HG02973 (cell line): Measurements from ENCODE around the gene GDF10.

Experiments
- ATAC-seq: cut with Tn5 transposase; IDR thresholded peaks from one replicate; pipeline ENCODE4 v1.9.1; 2021; ENCODE audit warnings: moderate library complexity; ENCODE audit not compliant: unreplicated experiment

Gene GDF10

DNA sequence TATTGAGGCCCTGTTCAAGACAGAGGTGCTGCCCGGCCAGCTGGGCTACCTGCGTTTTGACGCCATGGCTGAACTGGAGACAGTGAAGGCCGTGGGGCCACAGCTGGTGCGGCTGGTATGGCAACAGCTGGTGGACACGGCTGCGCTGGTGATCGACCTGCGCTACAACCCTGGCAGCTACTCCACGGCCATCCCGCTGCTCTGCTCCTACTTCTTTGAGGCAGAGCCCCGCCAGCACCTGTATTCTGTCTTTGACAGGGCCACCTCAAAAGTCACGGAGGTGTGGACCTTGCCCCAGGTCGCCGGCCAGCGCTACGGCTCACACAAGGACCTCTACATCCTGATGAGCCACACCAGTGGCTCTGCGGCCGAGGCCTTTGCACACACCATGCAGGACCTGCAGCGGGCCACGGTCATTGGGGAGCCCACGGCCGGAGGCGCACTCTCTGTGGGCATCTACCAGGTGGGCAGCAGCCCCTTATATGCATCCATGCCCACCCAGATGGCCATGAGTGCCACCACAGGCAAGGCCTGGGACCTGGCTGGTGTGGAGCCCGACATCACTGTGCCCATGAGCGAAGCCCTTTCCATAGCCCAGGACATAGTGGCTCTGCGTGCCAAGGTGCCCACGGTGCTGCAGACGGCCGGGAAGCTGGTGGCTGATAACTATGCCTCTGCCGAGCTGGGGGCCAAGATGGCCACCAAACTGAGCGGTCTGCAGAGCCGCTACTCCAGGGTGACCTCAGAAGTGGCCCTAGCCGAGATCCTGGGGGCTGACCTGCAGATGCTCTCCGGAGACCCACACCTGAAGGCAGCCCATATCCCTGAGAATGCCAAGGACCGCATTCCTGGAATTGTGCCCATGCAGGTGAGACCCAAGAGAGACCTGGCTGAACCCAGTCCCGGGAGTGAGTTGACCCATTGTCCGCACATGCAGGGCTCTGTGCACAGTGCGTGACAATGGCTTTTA, 51.0 kb downstream of the GDF10 start:
- ATAC-seq = no peak

- no peak for ATAC-seq
These were observed 52.2 kb downstream of the GDF10 start for GRCh38 chr10:47351899-47352815.

GRCh38 chr10:47353351-47353750, 53.4 kb downstream of the GDF10 start:
- no peak for ATAC-seq

DNA sequence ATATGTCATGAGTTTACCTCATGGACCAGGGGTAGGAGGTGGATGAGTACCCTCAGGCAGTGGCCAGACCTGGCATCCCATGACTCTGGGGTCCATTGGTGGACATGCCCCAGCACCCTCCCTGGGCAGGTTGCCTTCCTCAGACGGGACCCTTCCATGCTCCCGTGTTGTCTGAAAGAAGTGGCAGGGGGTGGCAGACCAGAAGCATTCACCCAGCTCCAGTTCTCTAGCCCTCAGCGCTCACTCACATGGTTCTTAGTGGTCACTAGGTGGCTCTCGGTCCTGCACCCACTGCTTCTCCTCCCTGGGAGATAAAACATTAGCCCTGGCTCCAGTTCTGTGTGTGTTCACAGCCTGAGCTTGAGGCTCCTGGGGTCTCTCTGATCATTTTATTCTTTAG, 54.2 kb downstream of the GDF10 start:
- no peak for ATAC-seq

GRCh38 chr10:47354900-47355299, 54.9 kb downstream of the GDF10 start:
- no peak for ATAC-seq

GRCh38 chr10:47356708-47357107, 56.7 kb downstream of the GDF10 start:
- ATAC-seq = no peak

DNA sequence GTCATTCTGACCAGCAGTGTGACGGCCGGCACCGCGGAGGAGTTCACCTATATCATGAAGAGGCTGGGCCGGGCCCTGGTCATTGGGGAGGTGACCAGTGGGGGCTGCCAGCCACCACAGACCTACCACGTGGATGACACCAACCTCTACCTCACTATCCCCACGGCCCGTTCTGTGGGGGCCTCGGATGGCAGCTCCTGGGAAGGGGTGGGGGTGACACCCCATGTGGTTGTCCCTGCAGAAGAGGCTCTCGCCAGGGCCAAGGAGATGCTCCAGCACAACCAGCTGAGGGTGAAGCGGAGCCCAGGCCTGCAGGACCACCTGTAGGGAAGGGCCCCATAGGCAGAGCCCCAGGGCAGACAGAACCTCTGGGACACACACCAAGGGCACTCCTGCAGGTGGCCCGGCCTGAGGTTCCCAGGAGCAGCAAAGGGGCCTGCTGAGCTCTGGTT, 57.2 kb downstream of the GDF10 start:
- no peak for ATAC-seq

DNA sequence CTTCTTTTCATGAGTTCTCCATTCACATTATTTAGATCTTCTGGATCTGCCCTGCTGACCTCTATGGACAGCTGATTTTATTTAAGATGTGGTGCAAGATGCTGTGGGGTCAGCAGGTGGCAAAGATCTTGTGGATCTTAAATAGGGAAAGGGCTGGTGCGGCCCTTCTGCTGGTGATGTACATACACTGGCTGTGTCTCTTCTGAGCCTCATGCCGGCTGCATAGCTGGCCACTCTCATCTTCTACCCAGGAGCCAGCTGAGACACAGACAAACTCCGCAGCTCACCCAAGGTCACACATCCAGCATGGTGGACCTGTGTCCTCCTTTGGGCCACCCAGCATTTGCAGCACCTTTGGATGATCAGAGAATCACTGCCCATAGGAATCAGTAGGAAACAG, 57.9 kb downstream of the GDF10 start:
- no peak for ATAC-seq

DNA sequence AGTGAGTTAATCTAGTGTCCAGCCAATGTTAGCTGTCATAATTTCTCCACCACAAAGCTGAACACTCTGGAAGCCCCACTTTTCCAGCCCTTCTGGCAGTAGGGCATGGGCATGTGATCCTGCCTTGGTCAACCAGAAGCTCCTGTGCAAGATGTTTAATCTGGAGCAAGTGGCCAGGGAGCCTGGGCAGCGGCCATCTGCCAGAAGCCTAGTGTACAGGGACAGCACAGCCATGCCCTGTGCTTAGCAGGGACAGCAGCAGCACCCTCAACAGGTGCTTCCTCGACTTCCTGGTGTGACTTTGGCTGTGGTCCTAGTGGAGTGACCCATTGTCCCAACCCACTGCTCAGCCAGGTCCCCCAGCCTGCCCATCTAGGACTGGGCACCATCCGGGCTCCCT, 58.5 kb downstream of the GDF10 start:
- ATAC-seq = no peak

- no peak for ATAC-seq
These were observed 59.1 kb downstream of the GDF10 start for GRCh38 chr10:47359101-47359500.

GRCh38 chr10:47359626-47360418, 59.8 kb downstream of the GDF10 start:
- no peak for ATAC-seq

- no peak for ATAC-seq
These were observed 60.5 kb downstream of the GDF10 start for GRCh38 chr10:47360419-47361040.

DNA sequence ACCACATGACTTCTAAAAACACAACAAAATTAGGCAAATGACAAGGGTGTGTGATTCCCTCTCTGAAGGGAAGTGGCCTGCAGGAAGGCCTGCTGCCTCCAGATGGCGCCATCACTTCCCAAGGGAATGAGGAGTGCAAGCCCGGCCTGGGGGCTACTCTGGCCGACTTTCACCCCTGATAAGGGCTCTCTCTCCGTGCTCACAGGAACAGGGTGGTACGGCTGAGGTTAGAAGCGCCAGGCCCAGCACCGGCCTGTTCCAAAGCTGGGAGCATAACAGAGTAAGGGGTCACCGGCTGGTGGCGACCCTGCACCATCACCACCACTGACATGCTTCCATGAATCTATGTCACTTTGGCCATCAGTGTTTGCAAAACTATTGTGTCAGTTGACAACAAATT, 61.3 kb downstream of the GDF10 start:
- no peak for ATAC-seq

DNA sequence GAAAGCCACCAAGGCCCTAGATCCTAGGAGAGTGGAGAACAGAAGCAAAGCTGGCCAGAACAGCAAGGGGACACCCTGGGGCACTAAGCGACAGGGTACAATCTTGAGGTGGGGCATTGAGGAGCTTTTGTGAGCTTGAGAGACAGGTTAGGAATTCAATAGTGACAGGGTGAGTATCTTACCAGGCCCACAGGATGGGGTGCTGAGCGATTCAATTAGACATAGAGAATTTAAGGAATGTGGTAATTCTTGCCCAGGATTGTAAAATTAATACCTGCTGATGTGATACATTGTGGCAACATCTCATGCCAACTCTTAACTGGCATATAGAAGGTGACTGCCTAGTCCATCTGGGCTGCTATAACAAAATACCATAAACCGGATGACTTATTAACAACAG, 62.2 kb downstream of the GDF10 start:
- no peak for ATAC-seq
